Uterus (tissue), 4 donors: ENCODE results near the gene RGL3. TPM values are rescaled to one million over a fixed set of nuclear protein-coding genes. Genes with fewer than 3 reads are reported as not detected.

ENCODE experiments used
- DNase-seq, 2 donors: peaks; one replicate each; pipeline ENCODE4 v3.0.0-alpha.2; 2019 to 2020
- H3K27ac ChIP-seq, 2 donors: fragments of 200-600 bp; sonication (generic); 1 replicate in 1 of 2; 2 replicates in 1 of 2; pipeline ENCODE4 v1.5.1; 2016 to 2018
- H3K27me3 ChIP-seq, 2 donors: fragments of 200-600 bp; sonication (generic); one replicate each; pipeline ENCODE4 v1.5.1; 2018 to 2019; ENCODE audit warnings: control low read depth in 1 of 2
- H3K36me3 ChIP-seq, 2 donors: fragments of 200-600 bp; sonication (generic); one replicate each; pipeline ENCODE4 v1.5.1; 2019; ENCODE audit warnings: control low read depth in 1 of 2
- H3K4me1 ChIP-seq, 2 donors: fragments of 200-600 bp; sonication (generic); one replicate each; pipeline ENCODE4 v1.5.1; 2018 to 2019; ENCODE audit warnings: control low read depth in 1 of 2
- H3K4me3 ChIP-seq, 2 donors: fragments of 200-600 bp; sonication (generic); 1 replicate in 1 of 2; 2 replicates in 1 of 2; pipeline ENCODE4 v1.5.1; 2018 to 2019; ENCODE audit warnings: mild to moderate bottlenecking in 1 of 2
- H3K9me3 ChIP-seq, 2 donors: fragments of 200-600 bp; sonication (generic); one replicate each; pipeline ENCODE4 v1.5.1; 2019; ENCODE audit warnings: control low read depth in 1 of 2
- CTCF ChIP-seq, 4 experiments: fragments of 200-600 bp in 2 of 4; fragments of 450-650 bp in 2 of 4; sonication (generic) in 2 of 4; IDR thresholded peaks; one replicate each; pipeline ENCODE4 v1.5.1; 2016 to 2019; ENCODE audit warnings: antibody characterized with exemption in 4 of 4, mild to moderate bottlenecking in 2 of 4, moderate library complexity in 1 of 4
- POLR2A ChIP-seq, 2 donors: fragments of 450-650 bp; IDR thresholded peaks; one replicate each; pipeline ENCODE4 v1.6.1; 2016; ENCODE audit warnings: antibody characterized with exemption in 2 of 2, mild to moderate bottlenecking in 1 of 2, moderate library complexity in 1 of 2
- intact Hi-C: fragments of 100-400 bp; cut with DNase I; formaldehyde crosslinking; loops from one replicate; pipeline ENCODE4 v1.15.1; 2023; ENCODE audit warnings: low total_unique reads
- total RNA-seq, 4 donors: library from RNA; depleted of rRNA in 3 of 4; stranded (reverse); fragments of >200 nt in 3 of 4; gene quantifications; one replicate each; pipeline versions ENCODE4 v1.1.0 to v1.2.4, GENCODE V29; 2014 to 2023
- donor health status: DM: yes; HTN: yes; CAD: no.

The RGL3 gene
- total RNA-seq, 4 donors from 2014 or later: 1.0 to 19.0 (median 13.2) TPM

- H3K27me3 ChIP-seq: peaks cover 12 to 18% of the 10 kb centered on the region in 2 donors
- intact Hi-C loops: no loop called here
- H3K4me1 ChIP-seq: peaks cover 12 to 23% of the 10 kb centered on the region in 2 donors
- TF ChIP-seq POLR2A (IDR thresholded peaks at IDR 0.05) (no peak), CTCF (IDR thresholded peaks at IDR 0.05) (peak; percentile 21 to 32 (median 31))
- H3K27ac ChIP-seq: peak overlapping the region; percentile 63 to 93
- H3K4me3 ChIP-seq: no peak overlapping the region
- DNase-seq: no peak
- no peaks in the 10 kb centered on the region for H3K36me3 ChIP-seq
- no peaks in the 10 kb centered on the region for H3K9me3 ChIP-seq
These were observed 40.6 kb downstream of the RGL3 start for GRCh38 chr19:11378319-11379189.

- TF ChIP-seq CTCF (IDR thresholded peaks at IDR 0.05): no peak
- Histone ChIP-seq H3K27ac (peak overlapping the region; percentile 63 to 93), H3K36me3 (no peaks in the 10 kb centered on the region), H3K4me3 (no peak overlapping the region), H3K4me1 (peaks cover 12 to 15% of the 10 kb centered on the region in 2 donors), H3K9me3 (no peaks in the 10 kb centered on the region), H3K27me3 (peaks cover 6 to 10% of the 10 kb centered on the region in 2 donors)
- intact Hi-C loops: no loop called here
- DNase-seq: no peak
These were observed 41.4 kb downstream of the RGL3 start for GRCh38 chr19:11377756-11378155.

GRCh38 chr19:11377237-11377636, 41.9 kb downstream of the RGL3 start:
- no peaks in the 10 kb centered on the region for H3K36me3 ChIP-seq
- H3K27me3 ChIP-seq: peaks cover under 1 to 5% of the 10 kb centered on the region in 2 donors
- intact Hi-C loops: no loop called here
- H3K9me3 ChIP-seq: no peaks in the 10 kb centered on the region
- no peak overlapping the region for H3K4me3 ChIP-seq
- TF ChIP-seq POLR2A (IDR thresholded peaks at IDR 0.05) (no peak), CTCF (IDR thresholded peaks at IDR 0.05) (no peak)
- peaks cover 12 to 15% of the 10 kb centered on the region in 2 donors for H3K4me1 ChIP-seq
- DNase-seq: peak; percentile 64 to 84
- peak overlapping the region; percentile 63 to 93 for H3K27ac ChIP-seq

GRCh38 chr19:11375143-11375948, 43.8 kb downstream of the RGL3 start:
- Histone ChIP-seq H3K27ac (peak overlapping the region; percentile 93 to 94), H3K4me3 (peak overlapping the region; percentile 51 to 75), H3K27me3 (no peaks in the 10 kb centered on the region), H3K4me1 (peaks cover 9 to 12% of the 10 kb centered on the region in 2 donors), H3K36me3 (no peaks in the 10 kb centered on the region), H3K9me3 (no peaks in the 10 kb centered on the region)
- TF ChIP-seq POLR2A (IDR thresholded peaks at IDR 0.05): peak; percentile 54 to 91
- TF ChIP-seq CTCF (IDR thresholded peaks at IDR 0.05): peak in 1 of 4 experiments; percentile 2
- intact Hi-C loops: no loop called here
- DNase-seq: peak; percentile 55 to 64
